Endodermal cell (in vitro differentiated cells): ENCODE results near the gene ARID5B. TPM values are rescaled to one million over a fixed set of nuclear protein-coding genes. Genes with fewer than 3 reads are reported as not detected.

Source experiments
- DNase-seq: peaks from one replicate; pipeline ENCODE4 v3.0.0-alpha.2; 2017
- H3K27ac ChIP-seq: 2 replicates; pipeline ENCODE4 v1.5.1; 2013; ENCODE audit warnings: mild to moderate bottlenecking, low read depth, low read length, moderate library complexity
- H3K27me3 ChIP-seq: 2 replicates; pipeline ENCODE4 v1.6.1; 2013; ENCODE audit warnings: mild to moderate bottlenecking, low read length, moderate library complexity; ENCODE audit not compliant: insufficient read depth, control insufficient read depth, poor library complexity, severe bottlenecking
- H3K36me3 ChIP-seq: 2 replicates; pipeline ENCODE4 v1.7.0; 2013; ENCODE audit warnings: mild to moderate bottlenecking, low read length, moderate library complexity; ENCODE audit not compliant: control insufficient read depth, insufficient read depth
- H3K4me1 ChIP-seq: one replicate; pipeline ENCODE4 v1.7.0; 2013; ENCODE audit warnings: low read length; ENCODE audit not compliant: control insufficient read depth, insufficient read depth
- H3K4me3 ChIP-seq: 2 replicates; pipeline ENCODE4 v1.5.1; 2013; ENCODE audit warnings: mild to moderate bottlenecking, low read length, moderate library complexity
- H3K9ac ChIP-seq: 2 replicates; pipeline ENCODE4 v1.6.1; 2013; ENCODE audit warnings: mild to moderate bottlenecking, low read length, moderate library complexity; ENCODE audit not compliant: poor library complexity, severe bottlenecking; ENCODE audit errors: extremely low read depth
- H3K9me3 ChIP-seq: 2 replicates; pipeline ENCODE4 v1.6.1; 2013; ENCODE audit warnings: mild to moderate bottlenecking, low read length, moderate library complexity; ENCODE audit not compliant: control insufficient read depth
- H3K27ac Mint-ChIP-seq: 2 replicates; pipeline ENCODE4 v1.8.0; 2020; ENCODE audit warnings: mixed read lengths
- H3K27me3 Mint-ChIP-seq: 2 replicates; pipeline ENCODE4 v1.8.0; 2021; ENCODE audit warnings: mild to moderate bottlenecking, mixed read lengths; ENCODE audit not compliant: insufficient read depth
- H3K36me3 Mint-ChIP-seq: 2 replicates; pipeline ENCODE4 v1.8.0; 2020; ENCODE audit warnings: low read depth, mixed read lengths
- H3K4me1 Mint-ChIP-seq: 2 replicates; pipeline ENCODE4 v1.8.0; 2020; ENCODE audit warnings: mixed read lengths
- H3K4me3 Mint-ChIP-seq: 2 replicates; pipeline ENCODE4 v1.8.0; 2020; ENCODE audit warnings: mild to moderate bottlenecking, moderate library complexity, mixed read lengths
- H3K9me3 Mint-ChIP-seq: 2 replicates; pipeline ENCODE4 v1.8.0; 2020; ENCODE audit warnings: mild to moderate bottlenecking, mixed read lengths
- WGBS, 2 experiments: methylation state at CpG; one replicate each; pipeline versions ENCODE4 v1.1.5 to v1.1.7; 2013; ENCODE audit warnings: missing lambda C conversion rate in 2 of 2, mixed read lengths in 1 of 2; ENCODE audit not compliant: insufficient coverage in 1 of 2, insufficient read length in 1 of 2; 5-methylcytosine and 5-hydroxymethylcytosine counted together
- total RNA-seq, 2 donors: library from RNA; stranded (reverse); fragmentation: NEBNext Ultra II Directional in 1 of 2; extraction: Animal tissue kit (Norgen Biotek cat#: 25700) in 1 of 2; gene quantifications; 2 replicates in 1 of 2; 3 replicates in 1 of 2; pipeline ENCODE4 v1.2.1, GENCODE V29; 2021
- TF ChIP-seq, protein P1 (sequence below): fragments of 200-600 bp; sonication (generic); conservative IDR thresholded peaks from 2 replicates; pipeline ENCODE4 v1.5.0; 2021; ENCODE audit warnings: antibody characterized with exemption, mild to moderate bottlenecking

The ARID5B gene
- total RNA-seq, 2 donors from 2014 or later, result 1.2 to 1.8 TPM

DNA sequence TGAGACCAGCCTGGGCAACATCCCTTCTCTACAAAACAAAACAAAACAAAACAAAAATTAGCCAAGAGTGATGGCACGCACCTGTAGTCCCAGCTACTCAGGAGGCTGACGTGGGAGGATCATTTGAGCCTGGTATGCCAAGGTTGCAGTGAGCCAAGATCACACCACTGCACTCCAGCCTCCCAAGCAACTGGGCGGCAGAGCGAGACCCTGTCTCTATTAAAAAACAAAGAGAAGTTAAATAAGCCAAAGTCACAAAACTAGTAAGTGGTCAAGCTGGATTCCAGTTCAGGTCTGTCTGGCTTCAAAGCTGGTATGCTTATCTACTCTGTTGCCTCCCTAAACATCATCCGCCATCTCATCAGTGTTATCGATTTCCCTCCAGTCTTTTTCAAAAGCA, 110.8 kb downstream of the ARID5B start:
- 90 to 97% methylated on average over 4 to 6 of the region's 6 CpGs for WGBS, 2 experiments

GRCh38 chr10:62014510-62014909, 113.0 kb downstream of the ARID5B start:
- no peak overlapping the region for H3K4me3 ChIP-seq
- H3K9me3 Mint-ChIP-seq, result no peaks in the 10 kb centered on the region
- H3K27me3 Mint-ChIP-seq, result no peaks in the 10 kb centered on the region
- TF ChIP-seq, protein P1, sequence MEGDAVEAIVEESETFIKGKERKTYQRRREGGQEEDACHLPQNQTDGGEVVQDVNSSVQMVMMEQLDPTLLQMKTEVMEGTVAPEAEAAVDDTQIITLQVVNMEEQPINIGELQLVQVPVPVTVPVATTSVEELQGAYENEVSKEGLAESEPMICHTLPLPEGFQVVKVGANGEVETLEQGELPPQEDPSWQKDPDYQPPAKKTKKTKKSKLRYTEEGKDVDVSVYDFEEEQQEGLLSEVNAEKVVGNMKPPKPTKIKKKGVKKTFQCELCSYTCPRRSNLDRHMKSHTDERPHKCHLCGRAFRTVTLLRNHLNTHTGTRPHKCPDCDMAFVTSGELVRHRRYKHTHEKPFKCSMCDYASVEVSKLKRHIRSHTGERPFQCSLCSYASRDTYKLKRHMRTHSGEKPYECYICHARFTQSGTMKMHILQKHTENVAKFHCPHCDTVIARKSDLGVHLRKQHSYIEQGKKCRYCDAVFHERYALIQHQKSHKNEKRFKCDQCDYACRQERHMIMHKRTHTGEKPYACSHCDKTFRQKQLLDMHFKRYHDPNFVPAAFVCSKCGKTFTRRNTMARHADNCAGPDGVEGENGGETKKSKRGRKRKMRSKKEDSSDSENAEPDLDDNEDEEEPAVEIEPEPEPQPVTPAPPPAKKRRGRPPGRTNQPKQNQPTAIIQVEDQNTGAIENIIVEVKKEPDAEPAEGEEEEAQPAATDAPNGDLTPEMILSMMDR, result no peak
- H3K27ac Mint-ChIP-seq, result no peak overlapping the region
- H3K4me1 Mint-ChIP-seq, result peaks cover 16% of the 10 kb centered on the region
- no peaks in the 10 kb centered on the region for H3K9me3 ChIP-seq
- no peak overlapping the region for H3K4me3 Mint-ChIP-seq
- no peak overlapping the region for H3K9ac ChIP-seq
- no peaks in the 10 kb centered on the region for H3K36me3 Mint-ChIP-seq
- H3K4me1 ChIP-seq, result peaks cover 11% of the 10 kb centered on the region
- WGBS, 2 experiments, result 97 to 100% methylated on average over 1 to 3 of the region's 3 CpGs
- no peaks in the 10 kb centered on the region for H3K27me3 ChIP-seq
- no peak overlapping the region for H3K27ac ChIP-seq
- no peaks in the 10 kb centered on the region for H3K36me3 ChIP-seq
- no peak for DNase-seq

More for the DNA sequence above, 110.8 kb downstream of the ARID5B start:
- DNase-seq, result no peak
- H3K27ac Mint-ChIP-seq, result no peak overlapping the region
- H3K27me3 Mint-ChIP-seq, result no peaks in the 10 kb centered on the region
- Histone ChIP-seq H3K27ac (no peak overlapping the region), H3K4me1 (no peaks in the 10 kb centered on the region), H3K4me3 (no peak overlapping the region), H3K9me3 (no peaks in the 10 kb centered on the region), H3K27me3 (no peaks in the 10 kb centered on the region), H3K9ac (no peak overlapping the region), H3K36me3 (no peaks in the 10 kb centered on the region)
- TF ChIP-seq, protein P1, result no peak
- H3K4me1 Mint-ChIP-seq, result no peaks in the 10 kb centered on the region
- H3K36me3 Mint-ChIP-seq, result no peaks in the 10 kb centered on the region
- H3K4me3 Mint-ChIP-seq, result no peak overlapping the region
- H3K9me3 Mint-ChIP-seq, result no peaks in the 10 kb centered on the region

- Mint-ChIP-seq H3K27ac (no peak overlapping the region), H3K4me3 (no peak overlapping the region), H3K4me1 (peaks cover 27% of the 10 kb centered on the region), H3K36me3 (no peaks in the 10 kb centered on the region), H3K9me3 (no peaks in the 10 kb centered on the region), H3K27me3 (no peaks in the 10 kb centered on the region)
- TF ChIP-seq, protein P1, result peak; percentile 15
- Histone ChIP-seq H3K4me1 (peaks cover 15% of the 10 kb centered on the region), H3K9ac (no peak overlapping the region), H3K4me3 (no peak overlapping the region), H3K27me3 (no peaks in the 10 kb centered on the region), H3K27ac (peak overlapping the region; percentile 77), H3K36me3 (no peaks in the 10 kb centered on the region), H3K9me3 (no peaks in the 10 kb centered on the region)
- WGBS, 2 experiments, result 92 to 94% methylated on average over 6 of the region's 6 CpGs
- no peak for DNase-seq
Measured at GRCh38 chr10:62015994-62016393, 114.5 kb downstream of the ARID5B start.
